Mesendoderm (in vitro differentiated cells): ENCODE results near the gene CFAP46.

Source experiments
- DNase-seq: peaks from one replicate; pipeline ENCODE4 v3.0.0; 2013
- H2AK5ac ChIP-seq: 2 replicates; pipeline ENCODE4 v1.6.1; 2013; ENCODE audit warnings: low read length, inconsistent platforms
- H2BK120ac ChIP-seq: 2 replicates; pipeline ENCODE4 v1.6.1; 2013; ENCODE audit warnings: low read depth, mild to moderate bottlenecking, low read length, moderate library complexity, mixed read lengths
- H2BK15ac ChIP-seq: replicated peaks from 2 replicates; pipeline ENCODE4 v1.6.1; 2013; ENCODE audit warnings: low read depth, mild to moderate bottlenecking, moderate library complexity
- H2BK5ac ChIP-seq: 2 replicates; pipeline ENCODE4 v1.6.1; 2013; ENCODE audit warnings: low read length, inconsistent platforms
- H3K18ac ChIP-seq: 2 replicates; pipeline ENCODE4 v1.6.1; 2013; ENCODE audit warnings: mild to moderate bottlenecking, low read length, mixed read lengths
- H3K23ac ChIP-seq: one replicate; pipeline ENCODE4 v1.6.1; 2013; ENCODE audit warnings: low read length
- H3K27ac ChIP-seq: 2 replicates; pipeline ENCODE4 v1.5.1; 2013; ENCODE audit warnings: low read depth, mild to moderate bottlenecking, inconsistent platforms, low read length, moderate library complexity
- H3K27me3 ChIP-seq: 2 replicates; pipeline ENCODE4 v1.6.1; 2013; ENCODE audit warnings: low read length, control low read depth, mild to moderate bottlenecking, inconsistent platforms; ENCODE audit not compliant: insufficient read depth, poor library complexity
- H3K36me3 ChIP-seq: 2 replicates; pipeline ENCODE4 v1.6.1; 2013; ENCODE audit warnings: low read length, inconsistent platforms; ENCODE audit not compliant: control insufficient read depth, insufficient read depth
- H3K4ac ChIP-seq: one replicate; pipeline ENCODE4 v1.6.1; 2013; ENCODE audit warnings: low read depth, mild to moderate bottlenecking, low read length, moderate library complexity
- H3K4me1 ChIP-seq: 2 replicates; pipeline ENCODE4 v1.6.1; 2013; ENCODE audit warnings: low read depth, low read length, inconsistent platforms; ENCODE audit not compliant: control insufficient read depth
- H3K4me2 ChIP-seq: 2 replicates; pipeline ENCODE4 v1.6.1; 2013; ENCODE audit warnings: low read length
- H3K4me3 ChIP-seq: 2 replicates; pipeline ENCODE4 v1.5.1; 2013; ENCODE audit warnings: mild to moderate bottlenecking, low read length
- H3K56ac ChIP-seq: one replicate; pipeline ENCODE4 v1.6.1; 2013; ENCODE audit warnings: low read length
- H3K79me1 ChIP-seq: 2 replicates; pipeline ENCODE4 v1.6.1; 2013; ENCODE audit warnings: low read length, inconsistent platforms
- H3K79me2 ChIP-seq: 2 replicates; pipeline ENCODE4 v1.6.1; 2013; ENCODE audit warnings: mild to moderate bottlenecking, low read length; ENCODE audit not compliant: control insufficient read depth, insufficient read depth
- H3K9ac ChIP-seq: 2 replicates; pipeline ENCODE4 v1.6.1; 2013; ENCODE audit warnings: low read length, inconsistent platforms
- H4K5ac ChIP-seq: one replicate; pipeline ENCODE4 v1.6.1; 2013; ENCODE audit warnings: low read length
- H4K8ac ChIP-seq: one replicate; pipeline ENCODE4 v1.6.1; 2013; ENCODE audit warnings: low read depth, mild to moderate bottlenecking, control low read depth, low read length, moderate library complexity
- WGBS: extraction: QIAGEN DNeasy Blood & Tissue Kit; methylation state at CpG from one replicate; pipeline ENCODE4 v1.1.7; 2013; ENCODE audit warnings: low lambda C conversion rate, missing lambda C conversion rate; ENCODE audit not compliant: insufficient coverage; ENCODE audit errors: extremely low coverage; 5-methylcytosine and 5-hydroxymethylcytosine counted together

Gene CFAP46

GRCh38 chr10:132758865-132759264, 183.5 kb downstream of the CFAP46 start:
- Histone ChIP-seq H3K23ac (no peak overlapping the region), H3K4me2 (no peak overlapping the region), H3K27me3 (no peaks in the 10 kb centered on the region), H3K4me3 (no peak overlapping the region), H3K36me3 (no peaks in the 10 kb centered on the region), H3K4ac (no peak overlapping the region), H3K4me1 (no peaks in the 10 kb centered on the region), H3K9ac (no peak overlapping the region), H3K18ac (no peak overlapping the region), H2BK120ac (no peak overlapping the region), H3K79me1 (no peaks in the 10 kb centered on the region), H3K27ac (no peak overlapping the region), H4K8ac (no peak overlapping the region), H3K56ac (no peak overlapping the region), H2BK5ac (no peak overlapping the region), H3K79me2 (no peaks in the 10 kb centered on the region), H2AK5ac (no peak overlapping the region), H2BK15ac (no peak overlapping the region), H4K5ac (no peak overlapping the region)
- DNase-seq = no peak
- WGBS = no CpG with 5 or more reads among the region's 14 CpGs
